ENCODE measurements around the gene IRF3. TPM values are rescaled to one million over a fixed set of nuclear protein-coding genes. Genes with fewer than 3 reads are reported as not detected.

Gene IRF3
- total and polyA plus RNA-seq, 10 of the 15 experiments (the other 5 are each of a cell fraction or from before 2014, with no cell fraction given) = 5.5 to 110 (median 63.4) TPM

- no TSS peak for BruUV-seq (replicated peaks)
- H2AFZ ChIP-seq (ENCODE audit: control insufficient read depth, low read depth, low read length) = no peak overlapping the region
- no peak for FAIRE-seq
- SMC1A ChIA-PET (ENCODE audit: uncharacterized antibody, unreplicated experiment) = no interaction called here
- no peak for DNase-seq (ENCODE audit: low read depth, low spot score)
- in situ Hi-C loops (cut with MboI) = no loop called here
- no peaks in the 10 kb centered on the region for H4K20me1 ChIP-seq (ENCODE audit: control insufficient read depth, insufficient read depth)
- no peak overlapping the region for H3K4me2 ChIP-seq (ENCODE audit: control insufficient read depth, insufficient read depth)
- no peak overlapping the region for H3K9ac ChIP-seq (ENCODE audit: control insufficient read depth, insufficient read depth, low read length)
- no peaks in the 10 kb centered on the region for H3K27me3 ChIP-seq (replicated peaks in 1 of 2; ENCODE audit: control insufficient read depth in 2 of 2, insufficient read depth in 2 of 2, low read length in 1 of 2)
- no peak for ATAC-seq
- H3K4me3 ChIP-seq = no peak overlapping the region
- intact Hi-C loops (cut with micrococcal nuclease; ENCODE audit: unreplicated experiment) = no loop called here
- no peaks in the 10 kb centered on the region for H3K4me1 ChIP-seq (ENCODE audit: control insufficient read depth, insufficient read depth, low read length)
- H3K27ac ChIP-seq (ENCODE audit: control insufficient read depth, insufficient read depth) = no peak overlapping the region
- RAD21 ChIA-PET (ENCODE audit: unreplicated experiment) = no interaction called here
- WGBS (ENCODE audit: insufficient coverage, insufficient replicate concordance, low lambda C conversion rate, missing lambda C conversion rate) = 50% methylated on average over 5 of the region's 5 CpGs
- POLR2A ChIA-PET = interaction anchor here (0.6 kb wide), 2 partner anchors 14 to 457 kb away, joined by 3 read pairs; no protein-coding TSS in a partner anchor
- CTCF ChIA-PET = no interaction called here
- H3K36me3 ChIP-seq (ENCODE audit: control insufficient read depth in 2 of 2, insufficient read depth in 2 of 2, low read length in 1 of 2) = no peaks in the 10 kb centered on the region
- no peaks in the 10 kb centered on the region for H3K9me3 ChIP-seq (replicated peaks; ENCODE audit: control insufficient read depth, insufficient read depth, low read length)
- no peak for TF ChIP-seq ELK1 (IDR thresholded peaks at IDR 0.05; ENCODE audit: low read depth, low read length)
- no peak for TF ChIP-seq HDAC6 (IDR thresholded peaks at IDR 0.05; ENCODE audit: unreplicated experiment)
- TF ChIP-seq E2F4 (IDR thresholded peaks at IDR 0.05; ENCODE audit: low read depth, low read length) = no peak
- TF ChIP-seq MTA3 (IDR thresholded peaks at IDR 0.05; ENCODE audit: borderline replicate concordance, low read length) = no peak
- TF ChIP-seq TARDBP (IDR thresholded peaks at IDR 0.05; ENCODE audit: borderline replicate concordance) = no peak
- TF ChIP-seq ZNF622 (IDR thresholded peaks at IDR 0.05) = no peak
- TF ChIP-seq IRF4 (IDR thresholded peaks at IDR 0.05; ENCODE audit: low read depth, low read length) = no peak
- no peak for TF ChIP-seq SMARCA5 (IDR thresholded peaks at IDR 0.05)
- no peak for TF ChIP-seq BRCA1 (IDR thresholded peaks at IDR 0.05; ENCODE audit: low read depth, low read length)
- no peak for TF ChIP-seq FOXK2 (IDR thresholded peaks at IDR 0.05)
- no peak for TF ChIP-seq LARP7 (IDR thresholded peaks at IDR 0.05)
- TF ChIP-seq CHD1 (IDR thresholded peaks at IDR 0.05; ENCODE audit: low read depth, low read length) = no peak
- no peak for TF ChIP-seq SMAD1 (IDR thresholded peaks at IDR 0.05; ENCODE audit: low read depth, partially characterized antibody)
- TF ChIP-seq RFX5 (IDR thresholded peaks at IDR 0.05; ENCODE audit: low read depth, low read length) = no peak
- no peak for TF ChIP-seq FOS (IDR thresholded peaks at IDR 0.05; ENCODE audit: borderline replicate concordance, extremely low read depth, insufficient read length)
- TF ChIP-seq DPF2 (IDR thresholded peaks at IDR 0.05) = no peak
- no peaks in the 10 kb centered on the region for H3K79me2 ChIP-seq (ENCODE audit: control insufficient read depth, insufficient read depth, low read length)
These were observed 33.1 kb downstream of the IRF3 start for GRCh38 chr19:49632576-49632975.
